HG03060 (cell line): ENCODE results near the gene LDAF1.
"Not testable (repeated sequence)": the region's sequence is repeated elsewhere in the genome, so short reads cannot be mapped to it uniquely, and the experiment has no call there.

Experiments used
- ATAC-seq: cut with Tn5 transposase; IDR thresholded peaks from one replicate; pipeline ENCODE4 v1.9.1; 2021; ENCODE audit warnings: low read depth, moderate number of reproducible peaks; ENCODE audit not compliant: unreplicated experiment

Gene LDAF1

GRCh38 chr16:21161211-21161610 lies 2.7 kb downstream of the LDAF1 start:
- ATAC-seq, result no peak

DNA sequence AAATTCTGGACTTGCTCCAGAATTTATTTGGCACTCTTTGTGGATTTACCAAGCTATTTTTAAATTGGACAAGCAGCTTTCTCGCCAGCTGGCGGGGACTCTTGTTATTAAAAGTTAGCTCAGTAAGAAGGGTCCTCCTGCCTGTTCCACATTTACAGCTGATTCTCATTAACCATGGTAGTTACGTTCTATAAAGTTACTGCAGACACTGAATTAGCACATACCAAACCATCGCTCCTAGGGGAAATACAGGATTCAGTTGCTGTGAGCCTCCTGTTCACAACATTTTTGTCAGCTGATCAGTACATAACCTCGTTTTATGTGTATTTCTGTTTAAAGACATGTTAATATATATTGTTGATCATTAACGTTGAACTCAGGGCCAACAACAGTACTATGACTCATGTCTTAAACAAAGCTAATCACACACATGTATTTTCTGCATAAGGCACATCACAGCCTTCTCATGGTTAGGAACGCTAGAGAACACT lies 4.2 kb downstream of the LDAF1 start:
- no peak for ATAC-seq

- no peak for ATAC-seq
Observed at GRCh38 chr16:21163576-21163975, 5.1 kb downstream of the LDAF1 start.

GRCh38 chr16:21164521-21165168 lies 6.2 kb downstream of the LDAF1 start:
- ATAC-seq, result no peak

- no peak for ATAC-seq
Observed at GRCh38 chr16:21166561-21166961, 8.1 kb downstream of the LDAF1 start.

- no peak for ATAC-seq
Observed at GRCh38 chr16:21167360-21167759, 8.9 kb downstream of the LDAF1 start.

DNA sequence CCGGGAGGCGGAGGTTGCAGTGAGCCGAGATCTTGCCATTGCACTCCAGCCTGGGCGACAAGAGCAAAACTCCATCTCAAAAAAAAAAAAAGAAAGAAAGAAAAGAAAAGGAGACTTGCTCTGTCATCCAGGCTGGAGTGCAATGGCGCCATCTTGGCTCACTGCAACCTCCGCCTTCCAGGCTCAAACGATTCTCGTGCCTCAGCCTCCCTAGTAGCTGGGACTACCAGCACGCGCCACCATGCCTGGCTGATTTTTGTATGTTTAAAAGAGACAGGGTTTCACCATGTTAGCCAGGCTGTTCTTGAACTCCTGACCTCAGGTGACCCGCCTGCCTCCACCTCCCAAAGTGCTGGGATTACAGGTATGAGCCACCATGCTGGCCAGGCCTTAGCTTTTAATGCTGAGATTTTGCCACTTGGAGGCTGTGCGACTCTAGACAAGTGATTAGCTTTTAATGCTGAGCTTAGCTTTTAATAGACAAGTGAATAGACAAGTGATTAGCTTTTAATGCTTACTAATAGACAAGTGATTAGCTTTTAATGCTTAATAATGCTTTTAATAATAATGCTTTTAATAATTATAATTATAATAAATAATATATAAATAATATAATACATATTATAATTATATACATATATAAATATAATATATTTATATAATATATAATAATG lies 9.6 kb downstream of the LDAF1 start:
- ATAC-seq, result no peak

DNA sequence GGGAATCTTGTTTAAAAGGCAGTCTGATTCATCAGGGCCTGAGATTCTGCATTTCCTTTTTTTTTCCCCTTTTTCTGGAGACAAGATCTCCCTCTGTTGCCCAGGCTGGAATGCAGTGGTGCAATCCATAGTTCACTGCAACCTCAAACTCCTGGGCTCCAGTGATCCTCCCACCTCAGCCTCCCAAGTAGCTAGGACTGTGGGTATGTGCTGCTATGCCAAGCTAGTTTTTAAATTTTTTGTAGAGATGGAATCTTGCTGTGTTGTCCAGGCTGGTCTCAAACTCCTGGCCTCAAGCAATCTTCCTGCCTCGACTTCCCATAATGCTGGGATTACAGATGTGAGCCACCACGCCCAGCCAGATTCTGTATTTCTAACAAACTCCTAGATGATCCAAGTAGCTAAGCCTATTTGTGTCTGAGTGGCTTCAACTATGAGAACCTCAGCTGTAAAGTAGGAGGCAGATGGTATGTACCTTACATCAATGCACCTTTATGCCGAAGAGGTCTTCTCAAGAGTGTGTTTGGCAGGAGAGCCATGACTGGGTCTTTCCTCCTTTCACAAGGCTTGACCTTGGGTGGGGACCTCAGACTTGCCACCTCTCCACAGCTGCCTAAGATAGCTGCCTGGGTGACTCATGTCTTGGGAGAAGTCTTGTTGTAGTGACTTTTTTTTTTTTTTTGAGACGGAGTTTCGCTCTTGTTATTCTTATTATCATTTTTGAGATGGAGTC lies 10.9 kb downstream of the LDAF1 start:
- ATAC-seq, result no peak

DNA sequence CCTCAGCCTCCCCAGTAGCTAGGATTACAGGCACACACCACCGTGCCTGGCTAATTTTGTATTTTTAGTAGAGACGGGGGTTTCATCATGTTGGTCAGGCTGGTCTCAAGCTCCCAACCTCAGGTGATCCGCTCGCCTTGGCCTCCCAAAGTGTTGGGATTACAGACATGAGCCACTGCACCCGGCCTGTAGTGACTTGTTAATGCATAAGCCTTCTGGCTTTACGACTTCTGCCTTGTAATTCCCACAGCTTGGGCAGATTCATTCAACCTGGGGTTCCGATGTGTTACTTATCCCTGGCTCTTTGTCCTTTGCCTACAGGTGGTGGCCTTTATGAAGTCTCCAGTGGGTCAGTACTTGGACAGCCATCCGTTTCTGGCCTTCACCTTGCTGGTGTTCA lies 11.6 kb downstream of the LDAF1 start:
- not testable (repeated sequence) for ATAC-seq

DNA sequence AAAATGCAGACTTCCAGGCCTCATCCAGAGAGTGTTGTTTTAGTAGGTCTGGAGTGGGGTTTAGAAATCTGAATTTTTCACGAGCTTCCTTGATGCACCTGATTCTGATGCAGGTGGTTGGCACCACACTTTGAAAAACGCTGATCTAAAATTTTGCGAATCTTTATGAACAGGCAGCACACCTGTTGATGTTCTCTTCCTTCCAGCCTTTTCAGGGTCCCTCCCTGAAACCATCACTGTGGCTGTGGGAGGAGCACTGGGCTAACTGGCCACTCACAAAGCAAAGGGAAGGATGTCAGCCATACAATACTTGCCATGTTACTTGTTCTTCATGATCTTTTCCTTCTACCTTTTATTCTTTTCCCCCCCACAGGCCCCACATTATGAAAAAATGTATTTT lies 14.2 kb downstream of the LDAF1 start:
- no peak for ATAC-seq

GRCh38 chr16:21175397-21175796 lies 16.9 kb downstream of the LDAF1 start:
- ATAC-seq, result no peak

- ATAC-seq, result no peak
Observed at GRCh38 chr16:21179126-21179982, 20.9 kb downstream of the LDAF1 start.

DNA sequence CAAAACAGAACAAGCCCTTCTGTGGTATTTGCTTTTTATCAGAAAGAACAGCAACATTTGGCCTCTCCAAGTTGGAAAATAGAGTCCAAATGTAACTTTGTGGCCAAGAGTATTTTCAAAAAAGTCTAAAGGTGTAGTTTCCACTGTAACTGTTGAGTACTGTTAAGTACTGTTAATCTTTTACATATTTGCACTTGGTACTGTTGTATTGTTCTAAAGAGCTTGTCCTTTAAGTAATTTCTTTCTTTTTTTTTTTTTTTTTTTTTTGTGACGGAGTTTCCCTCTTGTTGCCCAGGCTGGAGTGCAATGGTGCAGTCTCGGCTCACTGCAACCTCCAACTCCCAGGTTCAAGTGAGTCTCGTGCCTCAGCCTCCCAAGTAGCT lies 21.5 kb downstream of the LDAF1 start:
- ATAC-seq, result no peak

GRCh38 chr16:21183995-21184394 lies 25.5 kb downstream of the LDAF1 start:
- no peak for ATAC-seq

DNA sequence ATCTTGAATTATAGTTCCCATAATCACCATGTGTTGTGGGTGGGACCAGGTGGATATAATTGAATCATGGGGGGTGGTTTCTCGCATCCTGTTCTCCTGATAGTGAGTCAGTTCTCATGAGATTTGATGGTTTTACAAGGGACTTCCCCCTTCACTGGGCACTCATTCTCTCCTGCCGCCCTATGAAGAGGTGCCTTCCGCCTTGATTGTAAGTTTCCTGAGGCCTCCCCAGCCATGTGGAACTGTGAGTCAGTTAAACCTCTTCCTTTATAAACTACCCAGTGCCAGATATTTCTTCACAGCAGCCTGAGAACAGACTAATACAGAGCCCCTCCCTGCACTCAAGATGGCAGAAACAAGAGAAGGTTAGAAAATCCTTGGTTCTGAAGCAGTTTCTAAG lies 26.4 kb downstream of the LDAF1 start:
- ATAC-seq, result no peak

DNA sequence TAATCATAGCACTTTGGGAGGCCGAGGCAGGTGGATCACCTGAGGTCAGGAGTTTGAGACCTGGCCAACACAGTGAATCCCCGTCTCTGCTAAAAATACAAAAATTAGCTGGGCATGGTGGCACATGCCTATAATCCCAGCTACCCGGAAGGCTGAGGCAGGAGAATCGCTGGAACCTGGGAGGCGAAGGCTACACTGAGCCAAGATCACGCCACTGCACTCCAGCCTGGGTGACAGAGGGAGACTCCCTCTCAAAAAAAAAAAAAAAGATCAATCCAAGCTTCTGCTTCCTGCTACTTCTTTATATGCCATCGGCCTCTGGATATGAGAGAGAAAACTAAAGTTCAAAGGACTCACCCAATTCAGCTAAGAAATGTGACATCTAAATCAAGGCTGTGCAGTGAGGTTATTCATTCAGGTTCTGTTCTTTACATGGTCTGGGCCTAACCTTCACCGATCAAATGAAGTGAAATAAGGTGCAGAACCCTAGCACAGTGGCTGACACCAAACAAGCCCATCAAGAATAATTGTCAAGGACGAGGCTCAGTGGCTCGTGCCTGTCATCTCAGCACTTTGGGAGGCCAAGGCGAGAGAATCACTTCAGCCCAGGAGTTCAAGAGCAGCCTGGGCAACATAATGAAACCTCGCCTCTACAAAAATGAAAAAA lies 27.3 kb downstream of the LDAF1 start:
- ATAC-seq, result no peak

- ATAC-seq, result no peak
Observed at GRCh38 chr16:21186326-21186691, 27.8 kb downstream of the LDAF1 start.

GRCh38 chr16:21189311-21189710 lies 30.8 kb downstream of the LDAF1 start:
- no peak for ATAC-seq

DNA sequence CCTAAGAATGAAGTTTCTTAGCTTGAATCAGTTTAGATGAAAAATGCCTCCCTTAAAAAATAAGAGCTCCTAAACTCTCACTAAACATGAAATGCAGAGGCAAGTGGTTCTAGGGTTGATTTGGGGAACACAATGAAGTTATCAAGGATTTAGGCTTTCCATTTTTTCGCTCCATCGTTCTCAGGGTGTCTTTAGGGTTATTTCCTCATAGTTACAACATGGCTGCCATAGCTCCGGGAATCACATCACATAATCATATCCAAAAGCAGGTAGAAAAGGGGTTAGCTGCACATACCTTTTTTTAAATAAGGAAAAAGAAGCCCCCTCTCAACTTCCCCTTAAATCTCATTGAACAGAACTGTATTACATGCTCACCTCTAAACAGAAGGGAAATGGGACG lies 31.5 kb downstream of the LDAF1 start:
- ATAC-seq, result no peak

- no peak for ATAC-seq
Observed at GRCh38 chr16:21190599-21190998, 32.1 kb downstream of the LDAF1 start.
